ENCODE measurements around the gene PRXL2A. TPM values are rescaled to one million over a fixed set of nuclear protein-coding genes. Genes with fewer than 3 reads are reported as not detected.

Gene PRXL2A
- total and polyA plus RNA-seq, 5 donors: 91.3 to 162 (median 105) TPM

DNA sequence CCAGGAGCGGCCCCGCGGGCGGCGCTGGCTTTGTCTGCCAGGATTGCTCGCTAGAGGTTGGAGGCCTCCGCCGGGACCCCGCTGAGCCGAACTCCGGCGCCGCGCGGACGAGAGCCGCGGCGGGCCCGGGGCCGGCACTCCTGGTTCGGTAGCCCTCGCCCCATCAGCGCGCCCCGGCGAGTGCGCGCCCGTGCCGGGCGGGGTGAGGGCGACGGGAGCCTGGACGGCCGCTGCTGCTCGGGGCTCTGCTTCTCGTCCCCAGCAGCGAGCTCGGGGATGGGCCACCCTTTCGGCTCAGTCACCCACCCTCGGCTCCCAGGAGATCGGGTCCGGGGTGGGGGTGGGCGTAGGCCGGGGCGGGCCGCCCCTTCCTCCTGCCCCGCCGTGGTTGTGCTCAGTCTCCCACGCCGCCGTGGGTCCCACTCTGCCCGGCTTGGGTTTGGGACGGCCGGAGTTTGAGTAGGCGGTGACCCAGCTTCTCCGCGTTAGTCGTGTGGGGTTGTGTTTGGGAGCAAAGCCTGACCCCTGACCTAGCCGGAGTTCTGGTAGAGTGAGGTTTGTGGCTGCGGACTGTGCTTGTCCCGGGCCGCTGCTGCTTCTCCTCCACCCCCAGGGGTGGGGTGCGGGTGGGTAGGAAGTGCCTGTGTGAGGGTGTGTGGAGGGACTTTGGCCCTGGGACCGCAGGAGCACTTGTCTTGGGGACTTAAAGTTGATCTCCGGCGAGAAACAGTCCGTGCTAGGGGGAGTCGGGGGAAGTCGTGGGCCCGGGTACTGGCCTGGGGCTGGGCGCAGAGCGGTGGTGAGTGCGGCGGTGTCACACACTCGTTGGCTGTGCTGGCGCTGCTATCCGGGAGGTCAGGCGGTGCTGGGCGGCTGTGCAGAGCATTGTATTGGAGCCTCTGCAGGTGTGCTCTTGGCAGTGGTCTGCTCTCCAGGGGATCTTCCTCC, 46.4 kb downstream of the PRXL2A start:
- intact Hi-C loops (cut with DNase I): loop anchor here in 2 of 4 donors (5.0 kb wide), 2 partner anchors 48 to 53 kb away; no protein-coding TSS in a partner anchor
- Histone ChIP-seq H3K4me1 (ENCODE audit: control insufficient read depth, insufficient read depth, low read length) (peaks cover 20% of the 10 kb centered on the region), H3K27ac (ENCODE audit: low read length) (peak overlapping the region; percentile 96), H3K27me3 (ENCODE audit: control insufficient read depth, insufficient read depth) (no peaks in the 10 kb centered on the region), H3K9me3 (ENCODE audit: control insufficient read depth, low read length) (no peaks in the 10 kb centered on the region), H3K4me3 (ENCODE audit: low read length) (peak overlapping the region; percentile 57)
- under 1% methylated on average over 81 of the region's 81 CpGs for WGBS
- peak; percentile 37 to 43 for ATAC-seq
- DNase-seq: peak; percentile 66 to 83 (median 80)

- no peaks in the 10 kb centered on the region for H3K27me3 ChIP-seq (ENCODE audit: control insufficient read depth, insufficient read depth)
- no peak for ATAC-seq
- H3K4me1 ChIP-seq (ENCODE audit: control insufficient read depth, insufficient read depth, low read length): peaks cover 25% of the 10 kb centered on the region
- peak overlapping the region; percentile 57 for H3K4me3 ChIP-seq (ENCODE audit: low read length)
- H3K9me3 ChIP-seq (ENCODE audit: control insufficient read depth, low read length): no peaks in the 10 kb centered on the region
- intact Hi-C loops (cut with DNase I): loop anchor here in 1 of 4 donors (5.0 kb wide), 1 partner anchor 47 kb away; no protein-coding TSS in a partner anchor
- peak in 1 of 3 donors; percentile 45 for DNase-seq
- peak overlapping the region; percentile 96 for H3K27ac ChIP-seq (ENCODE audit: low read length)
- 52% methylated on average over 13 of the region's 13 CpGs for WGBS
These were observed 47.4 kb downstream of the PRXL2A start for GRCh38 chr10:80455461-80456349.

DNA sequence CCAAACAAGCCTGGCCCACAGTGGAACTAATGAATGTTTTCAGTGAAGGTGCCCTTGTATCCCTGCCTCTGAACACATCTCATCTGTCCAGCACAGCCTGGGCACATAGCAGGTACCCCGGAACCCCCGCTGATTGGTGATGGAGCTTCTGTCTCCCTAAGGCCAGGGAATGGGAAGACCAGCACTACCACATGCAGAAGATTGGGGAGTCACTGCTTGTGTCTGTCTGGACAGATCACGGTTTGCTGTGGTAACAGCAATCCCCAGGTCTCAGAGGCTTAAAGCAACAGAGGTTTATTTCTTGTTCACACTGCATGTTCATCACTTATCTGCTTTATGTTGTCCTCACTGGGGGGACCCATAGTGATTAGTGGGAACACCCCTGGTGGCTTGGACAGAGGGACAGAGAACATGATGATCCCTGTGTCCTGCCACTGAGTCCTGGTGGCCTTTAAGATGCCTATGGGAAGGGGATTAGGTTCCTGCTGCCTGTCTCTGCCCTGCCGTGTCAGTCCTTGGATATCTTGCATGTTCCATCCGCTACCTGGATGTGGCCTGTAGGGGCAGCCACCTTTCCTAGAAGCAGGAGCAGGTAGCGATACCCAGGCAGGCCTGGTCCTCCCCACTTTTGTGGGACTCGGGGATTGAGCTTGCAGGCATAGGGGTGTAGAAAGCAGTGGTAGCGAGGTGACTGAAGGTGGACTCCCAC, 49.4 kb downstream of the PRXL2A start:
- H3K27ac ChIP-seq (ENCODE audit: low read length): peak overlapping the region; percentile 34
- whole genome bisulfite sequencing: 83% methylated on average over 8 of the region's 8 CpGs
- intact Hi-C loops (cut with DNase I): loop anchor here in 1 of 4 donors (5.0 kb wide), 1 partner anchor 45 kb away; no protein-coding TSS in a partner anchor

GRCh38 chr10:80458263-80458625, 49.9 kb downstream of the PRXL2A start:
- Histone ChIP-seq H3K9me3 (ENCODE audit: control insufficient read depth, low read length) (no peaks in the 10 kb centered on the region), H3K27me3 (ENCODE audit: control insufficient read depth, insufficient read depth) (no peaks in the 10 kb centered on the region), H3K4me3 (ENCODE audit: low read length) (no peak overlapping the region), H3K4me1 (ENCODE audit: control insufficient read depth, insufficient read depth, low read length) (peaks cover 35% of the 10 kb centered on the region), H3K27ac (ENCODE audit: low read length) (peak overlapping the region; percentile 34)
- 51% methylated on average over 4 of the region's 4 CpGs for WGBS
- ATAC-seq (no peak), DNase-seq (no peak)
- intact Hi-C loops (cut with DNase I): loop anchor here in 1 of 4 donors (5.0 kb wide), 1 partner anchor 44 kb away; no protein-coding TSS in a partner anchor

More for the DNA sequence above, 49.4 kb downstream of the PRXL2A start:
- Histone ChIP-seq H3K9me3 (ENCODE audit: control insufficient read depth, low read length) (no peaks in the 10 kb centered on the region), H3K4me3 (ENCODE audit: low read length) (no peak overlapping the region), H3K4me1 (ENCODE audit: control insufficient read depth, insufficient read depth, low read length) (peaks cover 38% of the 10 kb centered on the region), H3K27me3 (ENCODE audit: control insufficient read depth, insufficient read depth) (no peaks in the 10 kb centered on the region)
- ATAC-seq (no peak), DNase-seq (no peak)

- intact Hi-C loops (cut with DNase I): loop anchor here in 1 of 4 donors (5.0 kb wide), 1 partner anchor 44 kb away; no protein-coding TSS in a partner anchor
These were observed 50.3 kb downstream of the PRXL2A start for GRCh38 chr10:80458638-80459037.

DNA sequence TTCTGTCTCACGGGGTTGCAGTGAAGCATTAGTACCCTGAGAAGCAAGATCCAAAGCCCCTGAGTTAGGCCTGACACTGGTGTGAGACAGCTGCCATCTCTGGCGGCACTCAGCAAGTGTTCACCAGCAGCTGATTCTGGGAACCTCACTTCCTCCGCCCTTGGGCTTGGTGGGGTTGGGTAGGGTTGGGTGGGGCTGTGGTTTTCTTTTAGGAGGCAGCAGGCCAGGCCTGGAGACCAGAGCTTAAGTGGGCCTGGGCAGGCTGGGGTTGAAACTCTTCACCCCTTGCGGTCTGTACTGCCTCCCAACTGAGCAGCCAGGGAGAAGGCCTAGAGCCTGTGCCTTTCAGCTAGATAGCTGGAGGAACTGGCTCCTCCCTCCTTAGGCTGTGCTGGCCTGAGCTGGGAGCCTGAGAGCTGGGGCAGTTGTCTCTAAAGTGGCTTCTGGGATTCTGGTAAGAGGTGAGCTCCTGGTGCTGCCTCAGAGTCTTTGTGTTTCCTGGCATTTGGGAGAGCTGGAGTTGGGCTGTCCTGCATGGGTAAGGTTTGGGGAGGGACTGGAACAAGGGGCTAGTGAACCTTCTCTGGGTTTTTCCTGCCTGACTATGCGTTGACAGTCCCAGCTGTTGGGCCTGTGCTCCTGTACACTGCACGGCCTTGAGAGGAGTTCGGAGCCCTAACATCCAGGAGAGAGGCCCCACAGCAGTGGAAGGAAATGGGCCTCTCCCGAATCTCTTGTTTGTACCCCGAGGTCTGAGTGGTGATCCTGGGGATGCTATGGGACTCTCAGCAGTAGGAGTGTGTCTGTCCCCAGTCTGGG, 50.9 kb downstream of the PRXL2A start:
- H3K4me3 ChIP-seq (ENCODE audit: low read length): peak overlapping the region; percentile 12

More at GRCh38 chr10:80458638-80459037, 50.3 kb downstream of the PRXL2A start:
- WGBS: 68% methylated on average over 6 of the region's 6 CpGs
- no peaks in the 10 kb centered on the region for H3K27me3 ChIP-seq (ENCODE audit: control insufficient read depth, insufficient read depth)
- no peaks in the 10 kb centered on the region for H3K9me3 ChIP-seq (ENCODE audit: control insufficient read depth, low read length)
- peak overlapping the region; percentile 87 for H3K27ac ChIP-seq (ENCODE audit: low read length)
- peaks cover 34% of the 10 kb centered on the region for H3K4me1 ChIP-seq (ENCODE audit: control insufficient read depth, insufficient read depth, low read length)
- ATAC-seq: no peak
- no peak overlapping the region for H3K4me3 ChIP-seq (ENCODE audit: low read length)
- no peak for DNase-seq

DNA sequence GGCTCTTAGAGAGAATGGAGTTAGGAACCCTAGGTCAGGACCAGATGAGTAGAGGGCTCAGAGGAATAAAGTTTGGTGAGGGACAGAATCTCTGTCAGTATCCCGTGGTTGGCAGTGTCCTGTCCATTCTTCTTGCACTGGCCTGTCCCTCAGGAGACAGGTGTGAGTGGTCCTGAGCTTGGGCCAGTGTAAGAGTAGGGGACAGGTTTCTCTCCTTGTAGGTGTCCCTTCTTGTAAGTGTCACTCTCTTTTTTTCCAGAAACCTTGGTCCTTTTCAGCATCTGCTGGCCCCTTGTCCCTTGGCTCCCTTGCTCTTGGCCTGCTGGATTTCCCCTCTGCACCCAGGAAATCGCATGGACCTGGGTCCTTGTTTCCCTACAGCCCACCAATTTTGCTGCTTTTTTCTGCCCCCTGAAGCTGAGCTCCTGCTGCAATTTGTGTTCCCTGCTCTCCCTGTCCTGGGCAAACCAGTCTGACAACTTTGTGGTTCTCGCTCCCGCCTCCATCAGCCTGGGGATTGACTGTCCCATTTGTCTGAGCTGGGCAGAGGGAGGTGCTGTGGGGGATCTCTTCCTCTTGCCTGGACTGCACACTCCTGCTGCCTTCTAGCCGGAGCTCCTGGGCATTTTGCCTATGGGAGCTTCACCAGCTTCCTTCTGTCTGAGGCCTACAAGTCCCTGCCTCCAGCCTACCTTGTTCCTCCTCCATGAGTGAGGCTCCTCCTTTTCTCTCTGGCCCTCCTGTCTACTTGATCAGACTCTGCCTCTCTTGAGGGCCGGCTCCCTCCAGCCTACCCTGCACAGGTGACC, 52.3 kb downstream of the PRXL2A start:
- H3K27ac ChIP-seq (ENCODE audit: low read length): peak overlapping the region; percentile 74
- H3K27me3 ChIP-seq (ENCODE audit: control insufficient read depth, insufficient read depth): no peaks in the 10 kb centered on the region
- DNase-seq: peak in 2 of 3 donors; percentile 49 to 53
- 52% methylated on average over 6 of the region's 6 CpGs for WGBS
- H3K4me1 ChIP-seq (ENCODE audit: control insufficient read depth, insufficient read depth, low read length): peaks cover 51% of the 10 kb centered on the region
- H3K4me3 ChIP-seq (ENCODE audit: low read length): peak overlapping the region; percentile 2
- peak in 1 of 2 donors; percentile 34 for ATAC-seq
- H3K9me3 ChIP-seq (ENCODE audit: control insufficient read depth, low read length): no peaks in the 10 kb centered on the region
- intact Hi-C loops (cut with DNase I): loop anchor here in 1 of 4 donors (5.0 kb wide), 1 partner anchor 37 kb away; no protein-coding TSS in a partner anchor

More for the DNA sequence above, 50.9 kb downstream of the PRXL2A start:
- intact Hi-C loops (cut with DNase I): loop anchor here in 1 of 4 donors (5.0 kb wide), 1 partner anchor 43 kb away; no protein-coding TSS in a partner anchor
- DNase-seq (peak; percentile 74 to 83 (median 83)), ATAC-seq (peak; percentile 50 to 54)
- H3K27ac ChIP-seq (ENCODE audit: low read length): peak overlapping the region; percentile 87
- no peaks in the 10 kb centered on the region for H3K9me3 ChIP-seq (ENCODE audit: control insufficient read depth, low read length)
- H3K27me3 ChIP-seq (ENCODE audit: control insufficient read depth, insufficient read depth): no peaks in the 10 kb centered on the region
- peaks cover 41% of the 10 kb centered on the region for H3K4me1 ChIP-seq (ENCODE audit: control insufficient read depth, insufficient read depth, low read length)
- WGBS: 47% methylated on average over 9 of the region's 9 CpGs

- 66% methylated on average over 8 of the region's 8 CpGs for WGBS
- Histone ChIP-seq H3K4me1 (ENCODE audit: control insufficient read depth, insufficient read depth, low read length) (peaks cover 56% of the 10 kb centered on the region), H3K27ac (ENCODE audit: low read length) (peak overlapping the region; percentile 74), H3K27me3 (ENCODE audit: control insufficient read depth, insufficient read depth) (no peaks in the 10 kb centered on the region), H3K9me3 (ENCODE audit: control insufficient read depth, low read length) (no peaks in the 10 kb centered on the region), H3K4me3 (ENCODE audit: low read length) (no peak overlapping the region)
- DNase-seq (peak in 2 of 3 donors; percentile 35 to 45), ATAC-seq (no peak)
- intact Hi-C loops (cut with DNase I): loop anchor here in 1 of 4 donors (5.0 kb wide), 1 partner anchor 36 kb away; no protein-coding TSS in a partner anchor
These were observed 53.1 kb downstream of the PRXL2A start for GRCh38 chr10:80461208-80462183.

Data from right cardiac atrium (tissue), 5 donors.